ENCODE data around the gene GIGYF1.
"Not testable (repeated sequence)": the region's sequence is repeated elsewhere in the genome, so short reads cannot be mapped to it uniquely, and the experiment has no call there.

The GIGYF1 gene

DNA sequence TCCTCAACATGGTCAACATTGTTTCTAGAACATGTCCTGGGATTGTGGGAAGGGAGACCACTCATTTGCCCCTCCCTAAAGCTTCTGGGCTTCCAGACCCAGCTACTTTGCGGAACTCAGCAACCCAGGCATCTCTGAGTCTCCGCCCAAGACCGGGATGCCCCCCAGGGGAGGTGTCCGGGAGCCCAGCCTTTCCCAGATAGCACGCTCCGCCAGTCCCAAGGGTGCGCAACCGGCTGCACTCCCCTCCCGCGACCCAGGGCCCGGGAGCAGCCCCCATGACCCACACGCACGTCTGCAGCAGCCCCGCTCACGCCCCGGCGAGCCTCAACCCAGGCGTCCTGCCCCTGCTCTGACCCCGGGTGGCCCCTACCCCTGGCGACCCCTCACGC lies 26.2 kb upstream of the GIGYF1 start, which contains the start of gene EPO:
TSS of gene EPO (plus strand) at position 190 of the 392 bp plus-strand sequence. CDS start 513 bp downstream, outside the sequence.
- Histone ChIP-seq H3K27ac (no peak within 1 kb of the TSS), H3K27me3 (ENCODE audit: insufficient read depth, low read depth) (peaks cover 73% of the 10 kb centered on the region), H3K4me2 (no peak within 1 kb of the TSS), H3K4me3 (IDR thresholded peaks at IDR 0.05; ENCODE audit: insufficient read depth, low read depth, low read length) (no peak within 1 kb of the TSS), H4K20me1 (ENCODE audit: insufficient read depth) (no peaks in the 10 kb centered on the region), H3K36me3 (ENCODE audit: insufficient read depth) (no peaks in the 10 kb centered on the region), H3K79me2 (ENCODE audit: insufficient read depth, low read depth) (no peaks in the 10 kb centered on the region), H3K4me1 (ENCODE audit: low read depth, poor library complexity, severe bottlenecking) (no peaks in the 10 kb centered on the region), H2AFZ (ENCODE audit: low read depth) (no peak within 1 kb of the TSS), H3K9ac (no peak within 1 kb of the TSS)
- TF ChIP-seq, protein P1, sequence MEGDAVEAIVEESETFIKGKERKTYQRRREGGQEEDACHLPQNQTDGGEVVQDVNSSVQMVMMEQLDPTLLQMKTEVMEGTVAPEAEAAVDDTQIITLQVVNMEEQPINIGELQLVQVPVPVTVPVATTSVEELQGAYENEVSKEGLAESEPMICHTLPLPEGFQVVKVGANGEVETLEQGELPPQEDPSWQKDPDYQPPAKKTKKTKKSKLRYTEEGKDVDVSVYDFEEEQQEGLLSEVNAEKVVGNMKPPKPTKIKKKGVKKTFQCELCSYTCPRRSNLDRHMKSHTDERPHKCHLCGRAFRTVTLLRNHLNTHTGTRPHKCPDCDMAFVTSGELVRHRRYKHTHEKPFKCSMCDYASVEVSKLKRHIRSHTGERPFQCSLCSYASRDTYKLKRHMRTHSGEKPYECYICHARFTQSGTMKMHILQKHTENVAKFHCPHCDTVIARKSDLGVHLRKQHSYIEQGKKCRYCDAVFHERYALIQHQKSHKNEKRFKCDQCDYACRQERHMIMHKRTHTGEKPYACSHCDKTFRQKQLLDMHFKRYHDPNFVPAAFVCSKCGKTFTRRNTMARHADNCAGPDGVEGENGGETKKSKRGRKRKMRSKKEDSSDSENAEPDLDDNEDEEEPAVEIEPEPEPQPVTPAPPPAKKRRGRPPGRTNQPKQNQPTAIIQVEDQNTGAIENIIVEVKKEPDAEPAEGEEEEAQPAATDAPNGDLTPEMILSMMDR (conservative IDR thresholded peaks at IDR 0.05; ENCODE audit: low read depth, low read length): no peak

DNA sequence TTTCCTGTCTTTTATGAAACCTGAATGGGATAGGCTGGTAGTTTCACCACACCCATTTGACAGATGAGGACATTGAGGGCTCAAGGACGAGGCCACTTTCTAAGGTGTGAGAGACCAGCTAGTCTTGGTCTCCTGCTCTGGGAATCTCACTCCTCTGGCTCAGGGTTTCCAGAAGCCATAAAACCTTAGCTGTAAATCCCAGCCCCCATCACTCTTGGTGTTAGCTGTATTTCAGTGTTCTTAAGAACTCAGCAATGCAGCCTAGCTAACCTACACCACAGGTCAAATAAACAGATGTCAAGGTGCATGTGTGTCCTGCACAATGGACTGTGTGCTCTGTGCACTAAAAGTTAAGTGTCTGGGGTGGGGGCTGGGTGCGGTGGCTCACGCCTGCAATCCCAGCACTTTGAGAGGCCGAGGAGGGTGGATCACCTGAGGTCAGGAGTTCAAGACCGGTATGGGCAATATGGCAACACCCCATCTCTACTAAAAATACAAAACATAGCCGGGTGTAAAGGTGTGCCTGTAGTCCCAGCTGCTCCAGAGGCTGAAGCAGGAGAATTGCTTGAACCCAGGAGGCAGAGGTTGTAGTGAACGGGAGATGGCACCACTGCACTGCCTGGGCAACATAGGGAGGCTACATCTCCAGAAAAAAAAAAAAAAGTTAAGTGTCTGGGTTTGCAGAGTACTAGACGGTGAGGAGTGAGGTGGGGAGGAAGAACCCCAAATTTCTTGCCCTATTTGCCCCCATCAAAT lies 25.7 kb upstream of the GIGYF1 start:
- Histone ChIP-seq H4K20me1 (ENCODE audit: insufficient read depth) (no peaks in the 10 kb centered on the region), H3K9ac (no peak overlapping the region), H3K27ac (no peak overlapping the region), H2AFZ (ENCODE audit: low read depth) (no peak overlapping the region), H3K79me2 (ENCODE audit: insufficient read depth, low read depth) (no peaks in the 10 kb centered on the region), H3K36me3 (ENCODE audit: insufficient read depth) (no peaks in the 10 kb centered on the region), H3K4me3 (IDR thresholded peaks at IDR 0.05; ENCODE audit: insufficient read depth, low read depth, low read length) (no peak overlapping the region), H3K4me1 (ENCODE audit: low read depth, poor library complexity, severe bottlenecking) (no peaks in the 10 kb centered on the region), H3K4me2 (no peak overlapping the region), H3K27me3 (ENCODE audit: insufficient read depth, low read depth) (peaks cover 69% of the 10 kb centered on the region)
- TF ChIP-seq, protein P1 (conservative IDR thresholded peaks at IDR 0.05; ENCODE audit: low read depth, low read length): no peak

DNA sequence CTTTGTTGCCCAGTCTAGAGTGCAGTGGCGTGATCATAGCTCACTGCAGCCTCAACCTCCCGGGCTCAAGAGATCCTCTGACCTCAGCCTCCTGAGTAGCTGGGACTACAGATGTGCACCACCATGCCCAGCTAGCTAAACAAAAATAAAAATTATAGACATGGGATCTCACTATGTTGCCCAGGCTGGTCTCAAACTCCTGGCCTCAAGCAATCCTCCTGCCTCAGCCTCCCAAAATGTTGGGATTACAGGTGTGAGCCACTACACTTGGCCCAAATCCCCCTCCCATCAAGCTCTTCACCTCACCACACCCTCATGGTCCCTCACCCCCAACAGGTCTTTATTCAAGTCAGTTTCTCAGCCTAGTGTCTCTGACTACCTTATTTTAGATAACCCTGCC lies 23.0 kb upstream of the GIGYF1 start:
- H3K36me3 ChIP-seq (ENCODE audit: insufficient read depth); H4K20me1 ChIP-seq (ENCODE audit: insufficient read depth); H3K4me2 ChIP-seq; H3K4me3 ChIP-seq (IDR thresholded peaks at IDR 0.05; ENCODE audit: insufficient read depth, low read depth, low read length); H2AFZ ChIP-seq (ENCODE audit: low read depth); H3K9ac ChIP-seq; H3K4me1 ChIP-seq (ENCODE audit: low read depth, poor library complexity, severe bottlenecking); H3K79me2 ChIP-seq (ENCODE audit: insufficient read depth, low read depth); H3K27ac ChIP-seq: not testable (repeated sequence)
- peaks cover 42% of the 10 kb centered on the region for H3K27me3 ChIP-seq (ENCODE audit: insufficient read depth, low read depth)

DNA sequence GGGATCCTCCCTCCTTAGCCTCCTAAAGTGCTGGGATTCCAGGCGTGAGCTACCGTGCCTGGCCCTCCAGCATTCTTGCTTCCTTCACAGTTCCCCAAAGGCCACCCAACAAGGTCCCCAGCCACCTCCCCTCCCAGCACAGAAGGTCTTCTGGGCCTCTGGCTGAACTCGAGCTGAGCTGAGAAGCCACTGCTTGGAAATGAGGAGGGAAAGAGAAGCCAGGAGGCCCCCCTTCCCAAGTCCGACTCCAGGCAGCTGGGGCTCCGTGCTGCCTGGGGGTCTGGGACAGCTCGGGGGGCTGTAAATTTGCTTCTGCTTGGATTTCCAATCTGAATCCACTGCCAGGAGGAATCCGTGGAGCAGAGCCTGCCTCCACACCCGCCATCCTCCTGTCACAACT lies 20.7 kb upstream of the GIGYF1 start:
- TF ChIP-seq, protein P1 (conservative IDR thresholded peaks at IDR 0.05; ENCODE audit: low read depth, low read length): no peak
- no peak overlapping the region for H2AFZ ChIP-seq (ENCODE audit: low read depth)
- no peaks in the 10 kb centered on the region for H3K36me3 ChIP-seq (ENCODE audit: insufficient read depth)
- H3K27me3 ChIP-seq (ENCODE audit: insufficient read depth, low read depth): peaks cover 27% of the 10 kb centered on the region
- H3K79me2 ChIP-seq (ENCODE audit: insufficient read depth, low read depth): no peaks in the 10 kb centered on the region
- no peak overlapping the region for H3K4me3 ChIP-seq (IDR thresholded peaks at IDR 0.05; ENCODE audit: insufficient read depth, low read depth, low read length)
- H3K4me2 ChIP-seq: no peak overlapping the region
- H3K27ac ChIP-seq: no peak overlapping the region
- H4K20me1 ChIP-seq (ENCODE audit: insufficient read depth): no peaks in the 10 kb centered on the region
- no peaks in the 10 kb centered on the region for H3K4me1 ChIP-seq (ENCODE audit: low read depth, poor library complexity, severe bottlenecking)
- H3K9ac ChIP-seq: no peak overlapping the region

DNA sequence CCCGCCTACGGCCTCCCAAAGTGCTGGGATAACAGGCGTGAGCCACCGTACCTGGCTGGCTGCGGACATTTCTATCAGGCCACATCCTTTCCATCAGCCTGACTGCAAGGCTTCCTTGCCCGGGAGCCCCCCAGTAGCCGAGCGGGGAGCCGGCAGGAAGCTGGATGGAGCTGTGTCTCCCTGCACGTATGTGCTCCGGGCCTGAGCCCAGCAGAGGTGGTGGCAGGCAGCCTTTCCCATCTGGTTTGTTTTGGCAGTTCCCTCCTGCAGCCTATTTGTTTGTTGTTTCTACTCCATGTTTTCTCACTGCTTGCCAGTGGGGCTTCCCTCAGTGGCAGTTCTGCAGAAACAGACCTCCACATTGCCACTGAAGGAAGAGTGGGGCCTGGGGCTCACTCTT lies 17.3 kb upstream of the GIGYF1 start:
- TF ChIP-seq, protein P1 (conservative IDR thresholded peaks at IDR 0.05; ENCODE audit: low read depth, low read length): no peak
- Histone ChIP-seq H3K79me2 (ENCODE audit: insufficient read depth, low read depth) (peaks cover 13% of the 10 kb centered on the region), H3K9ac (no peak overlapping the region), H4K20me1 (ENCODE audit: insufficient read depth) (no peaks in the 10 kb centered on the region), H3K27ac (no peak overlapping the region), H3K4me2 (no peak overlapping the region), H3K4me3 (IDR thresholded peaks at IDR 0.05; ENCODE audit: insufficient read depth, low read depth, low read length) (no peak overlapping the region), H3K4me1 (ENCODE audit: low read depth, poor library complexity, severe bottlenecking) (peaks cover 6% of the 10 kb centered on the region), H2AFZ (ENCODE audit: low read depth) (no peak overlapping the region), H3K27me3 (ENCODE audit: insufficient read depth, low read depth) (peaks cover 8% of the 10 kb centered on the region; the same call in 1 of the 2 replicates), H3K36me3 (ENCODE audit: insufficient read depth) (peaks cover 2% of the 10 kb centered on the region; the same call in 1 of the 2 replicates)
